WERI-Rb-1 (cell line): ENCODE results near the gene EPDR1.

Source experiments
- DNase-seq: peaks from one replicate; pipeline ENCODE4 v3.0.0-alpha.2; 2020
- H3K27ac ChIP-seq: fragments of 250-450 bp; sonication (Bioruptor Pico); 2 replicates; pipeline ENCODE4 v1.5.1; 2020; ENCODE audit warnings: mild to moderate bottlenecking, moderate library complexity
- H3K27me3 ChIP-seq: fragments of 250-450 bp; sonication (Bioruptor Pico); 2 replicates; pipeline ENCODE4 v1.5.1; 2021; ENCODE audit warnings: mild to moderate bottlenecking, low read depth, moderate library complexity; ENCODE audit not compliant: insufficient read depth, severe bottlenecking
- H3K36me3 ChIP-seq: fragments of 250-450 bp; sonication (Bioruptor Pico); 2 replicates; pipeline ENCODE4 v1.5.1; 2020; ENCODE audit warnings: mild to moderate bottlenecking, moderate library complexity
- H3K4me3 ChIP-seq: 2 replicates; pipeline ENCODE4 v1.5.1; 2011; ENCODE audit warnings: low read depth, mild to moderate bottlenecking, control low read depth, low read length
- H3K9me3 ChIP-seq: fragments of 250-450 bp; sonication (Bioruptor Pico); 2 replicates; pipeline ENCODE4 v1.5.1; 2021; ENCODE audit warnings: mild to moderate bottlenecking, moderate library complexity; ENCODE audit not compliant: severe bottlenecking
- CTCF ChIP-seq: IDR thresholded peaks from 2 replicates; pipeline ENCODE4 v1.5.1; 2011; ENCODE audit warnings: low read depth, mild to moderate bottlenecking, control low read depth, inconsistent platforms, low read length

Gene EPDR1

GRCh38 chr7:37956791-37957190 lies 36.4 kb downstream of the EPDR1 start:
- H3K9me3 ChIP-seq = no peaks in the 10 kb centered on the region
- no peaks in the 10 kb centered on the region for H3K36me3 ChIP-seq
- no peak overlapping the region for H3K27ac ChIP-seq
- no peak overlapping the region for H3K4me3 ChIP-seq
- DNase-seq = no peak
- no peak for TF ChIP-seq CTCF
- H3K27me3 ChIP-seq = no peaks in the 10 kb centered on the region

GRCh38 chr7:37957221-37957970 lies 37.0 kb downstream of the EPDR1 start:
- no peaks in the 10 kb centered on the region for H3K9me3 ChIP-seq
- no peak overlapping the region for H3K27ac ChIP-seq
- no peaks in the 10 kb centered on the region for H3K36me3 ChIP-seq
- no peaks in the 10 kb centered on the region for H3K27me3 ChIP-seq
- TF ChIP-seq CTCF = no peak
- DNase-seq = no peak
- no peak overlapping the region for H3K4me3 ChIP-seq

GRCh38 chr7:37960483-37960882 lies 40.0 kb downstream of the EPDR1 start:
- H3K36me3 ChIP-seq = no peaks in the 10 kb centered on the region
- H3K27ac ChIP-seq = no peak overlapping the region
- no peaks in the 10 kb centered on the region for H3K27me3 ChIP-seq
- no peak overlapping the region for H3K4me3 ChIP-seq
- DNase-seq = no peak
- no peaks in the 10 kb centered on the region for H3K9me3 ChIP-seq
- TF ChIP-seq CTCF = no peak

- Histone ChIP-seq H3K27me3 (no peaks in the 10 kb centered on the region), H3K36me3 (no peaks in the 10 kb centered on the region), H3K27ac (no peak overlapping the region), H3K4me3 (no peak overlapping the region), H3K9me3 (no peaks in the 10 kb centered on the region)
- DNase-seq = no peak
- TF ChIP-seq CTCF = no peak
These were observed 40.8 kb downstream of the EPDR1 start for GRCh38 chr7:37961251-37961650.

GRCh38 chr7:37964196-37964595 lies 43.8 kb downstream of the EPDR1 start:
- H3K9me3 ChIP-seq = no peaks in the 10 kb centered on the region
- TF ChIP-seq CTCF = no peak

GRCh38 chr7:37970211-37970610 lies 49.8 kb downstream of the EPDR1 start:
- Histone ChIP-seq H3K9me3 (no peaks in the 10 kb centered on the region), H3K27me3 (no peaks in the 10 kb centered on the region), H3K36me3 (no peaks in the 10 kb centered on the region), H3K4me3 (no peak overlapping the region), H3K27ac (no peak overlapping the region)
- DNase-seq = no peak
- TF ChIP-seq CTCF = no peak

More at GRCh38 chr7:37964196-37964595, 43.8 kb downstream of the EPDR1 start:
- H3K4me3 ChIP-seq = no peak overlapping the region
- no peak overlapping the region for H3K27ac ChIP-seq
- H3K27me3 ChIP-seq = no peaks in the 10 kb centered on the region
- no peaks in the 10 kb centered on the region for H3K36me3 ChIP-seq
- DNase-seq = no peak
